COLO668 (cell line): ENCODE data around the gene KCNJ6.

Source experiments
- DNase-seq: peaks from one replicate; lab custom pipeline; 2025; ENCODE audit not compliant: unreplicated experiment; lab: John Stamatoyannopoulos, UW

KCNJ6 gene

DNA sequence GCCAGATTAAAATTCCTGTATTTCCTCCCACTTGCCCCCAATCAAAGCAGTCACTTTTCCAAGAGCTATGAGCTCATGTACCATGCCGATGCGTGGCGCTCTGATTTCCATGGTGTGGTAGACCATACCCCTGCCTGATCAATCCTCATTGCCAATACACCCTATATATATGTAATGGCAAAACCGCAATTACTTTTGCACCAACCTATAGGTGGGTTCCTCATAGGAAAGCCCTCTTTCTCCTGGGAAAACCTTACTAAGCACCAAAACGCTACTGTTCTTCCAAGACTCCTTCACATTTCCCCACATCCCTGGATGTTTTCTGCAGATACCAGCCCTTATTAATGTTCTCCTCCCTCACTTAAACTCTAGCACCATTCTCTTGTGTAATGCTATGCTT lies 11.0 kb downstream of the KCNJ6 start:
- DNase-seq = no peak

DNA sequence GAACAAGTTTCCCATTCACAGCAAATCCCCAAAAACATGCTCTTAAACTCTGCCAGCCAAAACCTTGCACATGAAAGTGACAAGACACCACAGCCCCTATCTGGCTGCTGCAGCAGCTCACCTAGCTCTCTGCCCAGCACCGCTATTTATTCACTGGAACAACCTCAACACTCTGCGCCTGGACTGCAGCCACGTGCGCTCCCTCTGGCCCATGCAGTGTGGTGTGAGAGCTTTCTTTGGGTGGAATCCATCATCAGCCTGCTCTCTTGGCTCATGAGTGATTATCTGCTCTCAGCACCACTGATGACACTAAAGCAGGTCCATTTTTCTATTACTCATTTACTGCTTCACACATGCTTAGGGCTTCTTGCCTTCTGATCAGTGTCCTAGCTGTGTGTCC lies 11.4 kb downstream of the KCNJ6 start:
- no peak for DNase-seq

DNA sequence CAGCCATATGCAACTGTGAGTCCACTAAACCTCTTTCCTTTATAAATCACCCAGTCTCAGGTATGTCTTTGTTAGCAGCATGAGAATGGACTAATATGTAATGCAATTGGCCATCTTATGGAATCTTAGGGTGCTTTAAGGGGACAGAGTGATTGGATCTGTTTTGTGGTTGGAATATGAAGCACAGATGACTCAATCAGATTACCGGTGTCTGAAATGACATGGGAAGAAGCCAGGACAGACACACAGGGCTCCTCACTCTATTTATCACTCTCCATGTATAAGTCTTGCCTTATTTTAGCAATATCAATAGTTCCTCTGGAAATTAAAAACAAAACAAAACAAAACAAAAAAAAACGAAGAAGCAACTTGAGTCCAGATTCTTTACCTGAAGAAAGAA lies 12.9 kb downstream of the KCNJ6 start:
- DNase-seq = no peak

DNA sequence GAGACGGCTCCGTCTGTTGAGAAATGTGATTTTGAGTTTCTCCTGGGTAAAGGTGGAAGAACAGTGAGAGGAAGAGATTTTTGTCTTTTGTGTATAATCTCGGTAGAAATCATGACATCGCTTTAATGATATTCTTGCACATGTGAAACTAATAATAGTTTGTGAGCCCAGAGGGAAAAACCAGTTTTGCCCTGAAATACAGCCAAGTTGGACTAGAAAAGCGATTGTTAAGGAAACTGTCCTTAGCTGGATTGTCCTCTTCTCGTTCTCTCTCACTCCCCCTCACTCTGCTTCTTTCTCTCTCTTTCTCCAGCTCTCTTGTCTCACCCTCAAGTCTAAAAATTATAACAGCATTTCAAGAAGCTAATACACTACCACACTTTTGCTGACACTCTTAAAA lies 17.1 kb downstream of the KCNJ6 start:
- no peak for DNase-seq

DNA sequence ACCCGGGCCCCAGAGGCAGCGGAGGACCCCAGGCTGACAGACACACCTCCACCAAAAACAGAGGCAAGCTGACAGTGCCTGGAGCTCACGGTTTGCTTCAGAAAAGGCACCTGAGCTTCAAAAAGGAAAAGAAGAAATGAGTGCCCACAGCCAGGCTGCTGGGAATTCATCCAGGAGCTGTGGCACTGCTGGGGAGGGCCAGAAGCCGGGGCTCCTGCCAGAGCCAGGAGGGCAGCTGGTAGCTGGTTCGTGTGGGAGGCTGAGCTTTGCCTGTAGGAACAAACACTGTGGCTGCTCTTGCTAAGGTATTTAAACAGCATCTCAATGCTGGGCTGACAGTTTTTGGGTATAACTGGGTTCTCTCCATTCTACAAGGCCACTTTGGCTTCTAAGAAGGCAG lies 19.5 kb downstream of the KCNJ6 start:
- no peak for DNase-seq

DNA sequence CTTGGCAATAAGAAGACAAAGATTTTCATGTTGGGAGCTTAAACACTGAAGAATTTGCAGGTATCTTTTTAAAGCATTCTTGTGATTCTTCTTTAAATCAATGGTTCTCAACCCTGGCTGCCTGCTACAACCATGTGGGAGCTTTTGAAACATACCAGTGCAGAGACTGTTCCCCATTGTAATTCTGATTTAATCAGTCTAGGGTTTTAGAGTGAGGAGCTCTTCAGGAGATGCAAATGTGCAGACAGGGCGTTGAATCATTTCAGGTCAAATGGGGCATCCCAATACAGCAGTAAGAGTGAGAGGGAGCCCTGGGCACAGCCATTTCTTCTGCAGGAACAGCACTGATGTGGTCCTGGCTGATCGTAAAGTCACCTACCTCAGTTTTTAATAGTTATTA lies 24.3 kb downstream of the KCNJ6 start:
- DNase-seq = no peak

DNA sequence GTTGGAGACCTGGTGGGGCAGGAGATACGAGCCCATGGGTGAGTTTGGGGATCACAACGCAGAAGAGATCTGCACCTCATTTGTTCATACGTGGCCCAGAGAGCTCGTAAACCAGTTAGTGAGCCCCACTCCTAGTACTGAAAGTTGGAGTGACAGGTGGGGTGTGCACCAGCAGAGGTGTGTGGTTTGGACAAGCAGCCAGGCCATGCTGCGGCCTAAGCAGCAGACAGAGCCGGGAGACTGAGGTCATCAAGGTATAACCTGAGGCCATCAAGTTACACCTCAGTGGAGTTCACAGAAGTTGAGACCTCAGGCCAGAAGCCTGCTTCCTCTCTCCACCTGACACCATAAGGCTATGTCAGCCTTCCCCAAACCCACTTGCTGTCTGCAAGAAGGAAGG lies 27.6 kb downstream of the KCNJ6 start:
- no peak for DNase-seq

DNA sequence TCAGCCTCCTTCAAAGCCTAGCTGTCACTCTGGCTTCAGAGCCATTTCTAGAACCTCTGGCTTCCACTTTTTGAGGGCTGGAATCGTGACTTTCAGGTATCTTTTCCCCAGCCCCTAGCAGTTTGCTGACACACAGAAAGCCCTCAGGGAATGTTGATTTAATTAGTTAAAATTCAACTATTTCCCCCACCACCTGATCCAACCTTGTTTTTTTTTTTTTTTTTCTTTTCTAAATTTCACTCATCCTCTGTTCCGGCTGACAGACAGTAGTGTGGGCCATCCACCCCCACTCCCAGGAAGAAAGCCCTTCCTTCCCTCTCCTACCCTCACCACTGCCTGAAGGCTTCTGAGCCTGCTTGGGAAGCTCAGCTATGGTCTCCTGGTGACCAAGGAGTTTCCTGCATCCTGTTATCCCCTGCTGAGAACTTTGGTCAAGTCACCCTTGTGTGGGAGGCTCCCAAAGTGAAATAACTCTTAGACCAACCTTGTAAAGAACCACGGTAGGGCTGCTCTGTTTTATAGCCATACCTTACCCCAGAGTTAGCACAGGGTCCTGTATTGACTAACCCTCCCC lies 29.4 kb downstream of the KCNJ6 start:
- DNase-seq = no peak

DNA sequence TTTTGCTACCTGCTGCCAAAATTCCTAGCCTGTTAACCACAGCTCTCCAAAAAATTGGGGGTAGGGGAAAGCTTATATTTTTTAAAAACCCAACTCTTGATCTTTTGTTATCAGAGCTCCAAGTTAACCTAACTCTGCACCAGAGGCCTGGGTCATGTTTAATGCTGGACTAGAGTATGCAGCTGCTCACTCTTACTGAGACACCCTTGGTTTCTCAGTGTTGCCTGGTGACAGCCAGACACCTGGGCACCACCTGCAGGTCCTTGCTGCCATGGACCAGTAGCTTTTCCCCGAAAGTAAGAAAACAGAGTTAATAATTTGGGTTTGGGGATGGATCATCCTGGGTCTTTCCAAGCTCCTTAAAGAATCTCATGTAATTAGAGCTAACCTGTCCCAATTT lies 30.1 kb downstream of the KCNJ6 start:
- DNase-seq = peak; percentile 74

DNA sequence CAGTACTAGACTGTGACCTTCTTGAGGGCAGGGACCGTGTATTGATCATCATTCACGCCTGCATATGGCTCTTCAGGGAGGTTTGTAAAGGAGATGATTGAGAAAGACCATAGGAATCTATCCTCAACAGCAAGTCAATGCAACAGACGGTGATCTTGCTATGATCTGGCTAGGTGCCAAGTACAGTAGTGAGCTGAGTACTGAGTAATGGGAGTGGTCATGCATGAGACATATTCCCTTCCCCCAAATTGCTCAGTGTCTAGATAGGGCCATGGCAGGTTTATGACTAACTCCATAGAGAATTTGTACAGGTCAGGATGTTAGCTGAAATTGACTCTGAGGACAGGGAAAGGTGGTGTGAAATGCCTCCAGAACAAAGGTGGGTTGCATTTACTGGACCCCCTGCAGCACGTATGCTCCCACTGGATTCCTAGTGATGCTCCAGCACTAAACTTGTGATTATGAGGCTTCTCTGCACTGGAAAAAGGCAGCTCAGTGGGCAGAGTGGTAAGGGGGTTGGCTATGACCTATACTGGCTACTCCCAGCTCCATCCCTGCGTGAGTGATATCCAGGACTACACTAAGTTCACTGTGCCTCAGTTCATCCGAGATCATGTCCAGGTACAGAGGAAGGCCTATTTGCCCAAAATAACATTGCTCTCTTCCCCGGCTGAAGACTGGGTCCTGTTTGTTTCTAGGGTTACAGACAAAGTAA lies 37.2 kb downstream of the KCNJ6 start:
- DNase-seq = peak; percentile 56

DNA sequence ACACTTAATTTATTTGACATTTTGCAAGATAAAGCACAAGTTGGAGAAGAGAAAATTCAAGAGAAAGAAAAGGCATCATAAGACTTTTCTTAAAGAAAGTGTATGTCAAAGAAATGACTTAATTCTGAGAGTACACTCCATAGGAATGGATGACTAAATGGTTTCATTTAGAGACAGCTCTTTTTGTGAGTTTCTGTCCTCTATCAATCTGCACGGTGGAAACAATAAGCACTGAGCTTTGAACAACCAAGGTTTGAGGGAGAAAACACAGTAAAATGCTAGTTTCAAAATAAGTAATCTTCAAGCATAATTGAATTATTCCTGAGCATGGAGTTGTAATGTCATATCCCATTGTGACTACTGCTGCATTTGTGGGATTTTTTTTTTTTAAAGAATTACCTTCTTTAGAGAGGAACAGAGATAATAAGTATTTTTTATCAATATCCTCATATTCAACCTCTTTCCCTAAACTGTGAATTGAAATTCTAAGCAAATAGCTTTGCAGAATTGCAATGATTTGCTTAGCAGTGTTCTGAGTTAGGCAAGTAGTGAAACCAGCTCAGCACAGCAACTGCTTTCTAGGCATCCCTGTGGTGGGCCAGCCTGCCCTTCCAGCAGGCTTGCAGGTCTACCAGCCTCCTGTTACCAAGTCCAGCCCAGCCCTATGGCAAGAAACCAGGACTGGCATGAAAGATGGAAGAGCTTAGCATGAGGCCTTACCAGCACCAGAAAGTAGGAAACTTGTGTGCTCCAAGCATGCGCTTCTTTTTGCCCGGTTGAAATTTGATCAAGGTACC lies 38.2 kb downstream of the KCNJ6 start:
- DNase-seq = no peak

DNA sequence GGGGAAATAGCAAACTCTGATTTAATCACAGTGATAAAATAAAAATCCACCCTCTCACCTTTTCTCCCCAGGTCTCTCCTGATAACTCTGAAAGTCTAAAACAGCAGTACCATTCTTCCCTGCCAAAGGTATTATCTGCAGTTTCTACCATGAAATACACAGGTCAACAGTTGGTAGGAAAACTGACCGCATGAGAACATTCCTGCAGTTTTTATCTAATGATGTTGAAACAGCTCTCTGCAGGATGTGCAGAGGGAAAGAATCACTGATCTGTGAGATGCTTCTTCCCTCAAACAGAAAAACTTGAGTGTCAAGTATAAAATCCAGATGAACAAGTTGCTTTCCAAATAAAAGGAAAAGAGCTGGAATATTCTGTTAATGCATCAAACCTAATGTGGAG lies 39.1 kb downstream of the KCNJ6 start:
- DNase-seq = no peak

DNA sequence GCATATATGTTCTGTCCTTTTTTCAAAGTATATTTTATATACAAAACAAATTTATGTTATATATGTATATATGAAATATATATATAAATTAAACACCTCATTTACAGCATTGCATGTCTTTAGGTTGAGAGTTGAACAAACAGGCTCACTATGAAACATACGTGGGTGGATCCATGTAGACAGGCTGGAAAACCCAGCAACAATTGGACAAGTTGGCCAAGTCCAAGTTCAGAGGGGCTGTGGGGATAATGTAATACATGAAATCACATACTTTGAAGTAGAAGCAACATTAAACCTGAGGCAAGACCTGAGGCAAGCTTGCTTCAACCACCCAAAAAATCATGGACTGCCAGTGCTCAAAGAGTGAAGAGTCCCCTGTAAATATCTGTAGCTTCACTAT lies 39.7 kb downstream of the KCNJ6 start:
- no peak for DNase-seq

DNA sequence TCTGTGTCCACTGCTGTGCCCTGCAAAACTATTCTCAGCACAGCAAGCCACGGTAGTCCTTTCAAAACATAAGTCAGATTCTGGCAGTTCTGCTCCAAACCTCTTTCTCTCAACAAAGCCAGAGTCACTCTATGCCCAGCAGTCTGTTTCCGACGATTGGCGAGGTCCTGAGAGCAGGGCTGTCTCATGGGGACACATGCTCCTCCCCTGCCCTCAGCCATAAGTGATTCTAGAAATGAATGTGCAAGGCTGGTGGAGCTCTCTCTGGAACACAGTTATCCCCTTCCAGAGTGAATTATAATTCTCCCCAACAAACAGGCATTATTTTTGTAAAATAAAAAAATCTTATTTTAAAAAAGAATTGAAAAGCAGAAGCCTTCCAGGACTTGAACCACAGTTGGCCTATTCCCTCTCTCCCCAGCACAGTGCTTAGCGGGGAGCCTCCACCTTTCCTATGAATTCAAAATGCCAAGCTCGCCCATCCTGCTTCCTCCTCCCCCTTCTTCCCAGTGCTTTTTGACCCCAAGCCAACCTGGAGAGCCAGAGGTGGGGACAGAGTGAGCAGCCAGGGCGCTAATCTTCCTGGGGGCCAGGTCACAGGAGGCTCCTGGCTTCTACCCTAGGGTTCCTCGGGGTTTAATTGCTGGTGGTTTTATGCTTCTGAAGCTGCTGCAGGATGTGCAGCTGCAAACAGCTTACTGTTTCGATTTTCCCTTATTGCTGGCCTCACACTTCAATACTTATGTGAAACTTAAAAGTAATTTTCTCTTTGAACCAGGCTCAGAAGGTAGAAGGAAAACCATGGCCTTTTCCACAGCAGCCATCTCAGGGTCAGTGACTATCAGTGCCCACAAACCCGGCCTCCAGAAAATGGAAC lies 41.1 kb downstream of the KCNJ6 start:
- DNase-seq = no peak

DNA sequence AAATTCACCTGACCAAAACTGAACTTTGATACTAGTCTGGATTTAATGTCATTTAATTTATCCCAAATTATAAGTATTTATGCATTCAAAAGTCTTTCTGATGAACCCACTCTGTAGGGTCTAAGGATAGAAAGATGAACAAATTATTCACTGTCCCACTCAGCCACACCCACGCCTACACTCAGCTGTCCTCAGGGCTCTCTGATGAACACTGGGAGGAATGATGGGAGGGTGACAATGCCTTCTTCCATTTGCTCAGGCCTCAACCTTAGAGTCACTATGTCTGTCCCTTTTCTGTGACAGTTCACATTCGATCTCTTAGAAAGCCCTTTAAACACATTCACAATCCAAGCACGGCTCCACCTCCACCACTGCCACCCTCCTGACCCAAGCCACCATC lies 41.8 kb downstream of the KCNJ6 start:
- no peak for DNase-seq

DNA sequence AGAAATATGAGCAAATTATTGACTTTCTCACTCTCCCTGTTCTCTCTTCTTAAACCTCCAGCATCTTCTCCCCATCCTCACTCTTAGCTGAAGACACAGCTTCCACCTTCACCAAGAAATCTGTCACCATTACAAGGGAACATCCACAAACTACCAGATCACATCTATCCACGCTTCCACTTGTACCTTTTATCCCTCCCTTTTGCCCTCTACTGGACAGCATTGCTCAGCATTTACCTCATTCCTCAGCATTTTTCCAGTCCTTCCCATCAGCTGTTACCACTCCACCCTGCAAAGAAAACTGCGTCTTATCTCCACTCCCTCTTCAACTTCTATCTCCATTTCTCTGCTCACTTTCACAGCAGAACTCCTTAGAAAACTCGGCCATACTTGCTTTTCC lies 42.6 kb downstream of the KCNJ6 start:
- no peak for DNase-seq

DNA sequence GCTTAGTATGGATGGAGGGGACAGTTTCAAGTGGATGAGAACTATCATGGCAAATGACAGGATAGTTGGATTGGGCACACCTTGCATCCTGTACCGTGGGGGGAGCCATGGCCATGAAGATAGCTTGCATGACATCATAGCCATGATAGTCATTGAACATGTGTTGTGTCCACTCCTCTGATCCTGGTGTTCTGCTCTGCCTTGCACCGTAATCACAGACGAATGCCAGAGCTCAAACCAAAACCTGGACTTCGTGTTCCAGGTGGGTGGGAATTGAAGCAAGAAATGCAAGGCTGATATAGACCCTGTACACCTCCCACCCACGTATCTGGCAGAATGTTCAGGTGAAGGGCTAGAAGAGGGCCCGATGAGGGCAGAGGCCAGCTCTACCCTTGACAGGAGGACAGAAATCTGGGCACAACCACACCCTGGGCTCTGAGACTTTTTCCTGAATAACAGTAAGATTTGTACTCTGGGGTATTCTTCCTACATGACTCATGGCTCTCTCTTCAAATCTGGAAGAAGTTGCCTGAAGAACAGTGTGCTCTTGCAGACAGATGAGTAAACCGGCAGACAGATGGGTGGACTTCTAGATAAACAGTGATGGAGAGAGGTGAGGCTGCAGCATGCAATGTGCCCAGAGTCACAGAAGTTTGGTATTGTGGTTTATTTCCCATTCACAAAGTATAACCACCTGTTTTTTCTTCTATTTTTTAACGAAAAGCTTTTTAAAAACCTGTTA lies 45.0 kb downstream of the KCNJ6 start:
- no peak for DNase-seq

DNA sequence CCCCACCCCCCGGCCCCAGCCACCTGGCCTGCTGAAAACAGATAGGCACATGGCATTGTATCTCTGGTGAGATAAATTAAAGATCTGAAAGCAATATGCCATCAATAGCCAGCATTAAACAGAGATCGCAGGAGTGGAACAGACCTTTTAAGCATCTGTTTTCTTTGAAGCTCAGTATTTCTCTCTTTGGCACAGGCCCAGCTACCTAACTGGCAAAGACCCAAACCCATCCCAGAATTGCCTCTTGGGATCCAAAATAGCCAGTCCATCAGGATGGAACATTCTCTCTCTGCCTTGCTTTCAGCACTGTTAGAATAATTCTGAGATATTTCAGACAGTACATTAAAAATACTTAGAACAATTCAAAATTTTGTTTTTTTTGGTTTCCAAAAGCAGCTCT lies 46.0 kb downstream of the KCNJ6 start:
- DNase-seq = peak; percentile 27

DNA sequence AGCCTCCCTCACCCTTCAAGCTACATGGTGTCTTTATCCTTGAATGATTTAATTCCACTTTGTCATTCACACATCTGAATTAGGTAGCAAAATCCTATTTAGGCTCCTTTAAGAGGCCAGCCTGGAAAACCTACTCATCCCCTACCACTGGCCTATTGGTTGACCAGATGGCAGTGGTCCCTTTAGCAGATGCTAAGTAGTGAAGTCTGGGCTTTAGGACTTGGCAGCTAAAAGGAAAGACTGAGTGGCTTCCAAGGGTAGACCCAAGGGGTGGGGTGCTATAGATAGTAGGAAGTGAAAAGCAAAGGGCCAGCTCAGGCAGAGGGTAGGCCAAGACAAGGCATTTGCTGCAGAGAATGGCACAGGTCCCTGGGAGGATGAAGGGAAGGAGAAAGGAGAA lies 46.6 kb downstream of the KCNJ6 start:
- no peak for DNase-seq

DNA sequence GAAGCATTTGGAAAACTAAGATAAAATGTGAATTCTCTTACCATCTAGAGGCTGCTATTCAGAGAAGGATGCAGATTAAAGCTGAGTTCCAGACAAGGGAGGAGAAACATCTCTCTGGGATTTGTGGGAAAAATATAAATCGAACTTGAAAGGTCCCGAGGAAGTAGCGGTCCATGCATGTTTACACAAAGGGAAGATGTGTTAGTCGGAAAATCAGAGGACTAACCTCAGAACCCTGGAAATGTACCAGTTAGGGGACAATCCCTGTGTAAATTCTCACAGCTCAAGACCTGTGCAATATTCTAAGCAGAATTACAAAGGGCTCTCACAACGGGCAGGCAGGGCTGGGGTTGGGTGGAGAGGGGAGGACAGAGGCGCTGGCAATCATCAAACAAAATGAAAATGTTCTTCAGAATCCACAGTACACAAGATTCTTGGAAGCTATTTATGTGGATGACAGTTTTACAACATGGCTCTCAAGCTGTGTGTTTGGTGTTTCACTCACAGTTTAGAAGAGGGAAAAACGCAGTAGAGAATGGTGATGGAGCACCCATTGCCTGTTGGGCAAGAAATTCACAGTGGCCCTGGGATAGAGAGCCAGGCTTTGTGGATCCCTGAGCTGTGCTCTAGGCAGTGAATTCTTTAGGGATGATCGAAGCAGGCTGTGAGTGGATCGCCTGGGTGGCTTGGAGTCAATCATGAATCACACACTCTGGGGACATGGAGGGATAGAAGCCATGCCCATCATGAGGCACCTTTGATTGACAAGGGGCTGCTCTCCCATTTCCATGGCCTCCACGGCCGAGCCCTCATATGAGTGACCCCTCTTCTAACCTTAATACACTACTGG lies 47.6 kb downstream of the KCNJ6 start:
- no peak for DNase-seq
